SU-DHL-6 (cell line): Measurements from ENCODE around the gene CHL1.

Experiments used
- H2AFZ ChIP-seq: fragments of 200-600 bp; sonication (generic); 2 replicates; pipeline ENCODE4 v1.6.1; 2014; ENCODE audit warnings: low read depth, mild to moderate bottlenecking, moderate library complexity, mixed read lengths, antibody characterized with exemption, low read length; ENCODE audit not compliant: severe bottlenecking
- H3F3A ChIP-seq: fragments of 200-600 bp; shearing (Covaris generic); 2 replicates; pipeline ENCODE4 v1.6.0; 2016; ENCODE audit warnings: antibody characterized with exemption, mild to moderate bottlenecking; ENCODE audit not compliant: insufficient read depth
- H3K27ac ChIP-seq: fragments of 200-600 bp; sonication (generic); 2 replicates; pipeline ENCODE4 v1.5.1; 2016; ENCODE audit warnings: low read depth, mild to moderate bottlenecking, low read length, moderate library complexity, mixed read lengths
- H3K27me3 ChIP-seq: fragments of 200-600 bp; sonication (generic), shearing (Covaris generic); 2 replicates; pipeline ENCODE4 v1.6.0; 2014; ENCODE audit warnings: mild to moderate bottlenecking, low read length
- H3K36me3 ChIP-seq: fragments of 200-600 bp; sonication (generic); 2 replicates; pipeline ENCODE4 v1.6.1; 2014; ENCODE audit warnings: mild to moderate bottlenecking, low read length, mixed read lengths
- H3K4me2 ChIP-seq: fragments of 300-600, 200-600 bp; shearing (Covaris generic), sonication (generic); 2 replicates; pipeline ENCODE4 v1.6.0; 2014; ENCODE audit warnings: low read length, low read depth, mild to moderate bottlenecking; ENCODE audit not compliant: poor library complexity, severe bottlenecking
- H3K4me3 ChIP-seq: fragments of 200-600 bp; sonication (generic); 2 replicates; pipeline ENCODE4 v1.5.1; 2014; ENCODE audit warnings: antibody characterized with exemption, low read length, mild to moderate bottlenecking, mixed read lengths; ENCODE audit not compliant: insufficient read depth, poor library complexity, severe bottlenecking
- H3K79me2 ChIP-seq: fragments of 200-600 bp; sonication (generic); 2 replicates; pipeline ENCODE4 v1.6.1; 2014; ENCODE audit warnings: mild to moderate bottlenecking, low read length, moderate library complexity; ENCODE audit not compliant: insufficient read depth
- H3K9ac ChIP-seq: fragments of 200-600 bp; sonication (generic); 2 replicates; pipeline ENCODE4 v1.7.0; 2014; ENCODE audit warnings: mild to moderate bottlenecking, low read length
- H3K9me2 ChIP-seq: fragments of 200-600 bp; sonication (generic); replicated peaks from 2 replicates; pipeline ENCODE4 v1.6.1; 2014; ENCODE audit warnings: low read length; ENCODE audit not compliant: insufficient read depth
- H3K9me3 ChIP-seq: fragments of 200-600 bp; sonication (generic); 2 replicates; pipeline ENCODE4 v1.6.1; 2014; ENCODE audit warnings: low read length, mixed read lengths; ENCODE audit not compliant: insufficient read depth
- H4K20me1 ChIP-seq: fragments of 200-600 bp; sonication (generic); 2 replicates; pipeline ENCODE4 v1.6.1; 2014; ENCODE audit warnings: low read depth, mild to moderate bottlenecking, antibody characterized with exemption, low read length, moderate library complexity, mixed read lengths
- CTCF ChIP-seq: fragments of 200-600 bp; sonication (generic); IDR thresholded peaks from one replicate; pipeline ENCODE4 v1.5.1; 2017; ENCODE audit warnings: antibody characterized with exemption, mild to moderate bottlenecking, low read length, moderate library complexity; ENCODE audit not compliant: insufficient read depth, poor library complexity, severe bottlenecking
- EZH2phosphoT487 ChIP-seq: fragments of 200-600 bp; sonication (generic), shearing (Covaris generic); conservative IDR thresholded peaks from 2 replicates; pipeline ENCODE4 v1.6.1; 2018; ENCODE audit warnings: mild to moderate bottlenecking, antibody characterized with exemption, low read length, moderate library complexity, mixed read lengths

The CHL1 gene

DNA sequence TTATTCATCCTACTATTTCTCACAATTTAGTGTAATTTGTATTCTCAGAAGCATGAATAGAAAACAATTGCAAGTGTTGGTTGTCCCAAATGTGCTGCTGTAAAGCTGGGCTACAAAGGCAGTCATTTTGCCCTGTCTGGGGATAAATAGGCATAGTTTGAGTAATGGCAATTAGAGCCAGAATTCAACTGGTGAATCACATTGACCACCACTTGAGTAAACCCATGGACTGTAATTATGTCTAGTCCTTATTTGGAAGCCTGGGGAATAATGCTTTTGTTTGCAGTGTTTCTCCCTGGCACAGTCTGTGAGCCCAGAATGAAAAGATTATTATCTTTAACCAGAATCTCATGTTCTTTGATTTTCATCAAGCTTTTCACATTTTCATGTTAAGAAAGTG is 30.5 kb upstream of the CHL1 start:
- H3K9me3 ChIP-seq = no peaks in the 10 kb centered on the region
- TF ChIP-seq EZH2phosphoT487 = no peak
- TF ChIP-seq CTCF = no peak
- no peaks in the 10 kb centered on the region for H3K79me2 ChIP-seq
- no peaks in the 10 kb centered on the region for H4K20me1 ChIP-seq
- no peaks in the 10 kb centered on the region for H3K27me3 ChIP-seq
- no peak overlapping the region for H2AFZ ChIP-seq
- H3K9ac ChIP-seq = no peak overlapping the region
- H3K9me2 ChIP-seq = no peaks in the 10 kb centered on the region
- no peak overlapping the region for H3K4me2 ChIP-seq
- H3F3A ChIP-seq = no peaks in the 10 kb centered on the region
- H3K4me3 ChIP-seq = no peak overlapping the region
- H3K27ac ChIP-seq = no peak overlapping the region
- H3K36me3 ChIP-seq = no peaks in the 10 kb centered on the region

DNA sequence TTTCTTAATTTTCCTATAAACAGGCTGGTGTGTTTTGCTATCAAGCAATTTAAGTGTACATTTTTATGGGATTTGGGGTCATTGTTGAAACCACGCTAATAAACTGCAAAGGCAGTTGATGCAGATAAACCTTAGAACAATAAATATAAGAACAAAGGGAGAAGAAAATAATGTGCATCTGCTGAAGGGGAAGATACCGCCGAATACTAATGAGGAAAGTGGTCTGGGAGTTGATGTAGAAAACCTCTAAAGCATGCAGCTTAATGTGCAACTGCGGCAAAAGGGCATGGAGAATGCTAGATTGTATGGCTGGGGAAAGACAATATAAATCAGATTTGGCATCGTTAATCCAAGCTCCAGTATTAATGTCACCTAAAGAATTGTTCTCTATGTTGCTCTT is 29.8 kb upstream of the CHL1 start:
- H3K4me3 ChIP-seq = no peak overlapping the region
- H3K9me3 ChIP-seq = no peaks in the 10 kb centered on the region
- no peaks in the 10 kb centered on the region for H3K79me2 ChIP-seq
- H3K27ac ChIP-seq = no peak overlapping the region
- H2AFZ ChIP-seq = no peak overlapping the region
- no peak overlapping the region for H3K9ac ChIP-seq
- H3K4me2 ChIP-seq = no peak overlapping the region
- H4K20me1 ChIP-seq = no peaks in the 10 kb centered on the region
- H3K36me3 ChIP-seq = no peaks in the 10 kb centered on the region
- no peaks in the 10 kb centered on the region for H3F3A ChIP-seq
- H3K27me3 ChIP-seq = no peaks in the 10 kb centered on the region
- H3K9me2 ChIP-seq = no peaks in the 10 kb centered on the region
- no peak for TF ChIP-seq EZH2phosphoT487
- TF ChIP-seq CTCF = no peak

GRCh38 chr3:173886-174285 is 22.7 kb upstream of the CHL1 start:
- H2AFZ ChIP-seq = no peak overlapping the region
- no peaks in the 10 kb centered on the region for H3K36me3 ChIP-seq
- H3K9ac ChIP-seq = no peak overlapping the region
- H3K79me2 ChIP-seq = no peaks in the 10 kb centered on the region
- H3K9me2 ChIP-seq = no peaks in the 10 kb centered on the region
- H4K20me1 ChIP-seq = no peaks in the 10 kb centered on the region
- no peak overlapping the region for H3K4me3 ChIP-seq
- H3F3A ChIP-seq = no peaks in the 10 kb centered on the region
- no peaks in the 10 kb centered on the region for H3K27me3 ChIP-seq
- no peak for TF ChIP-seq CTCF
- no peak for TF ChIP-seq EZH2phosphoT487
- no peak overlapping the region for H3K27ac ChIP-seq
- no peaks in the 10 kb centered on the region for H3K9me3 ChIP-seq
- no peak overlapping the region for H3K4me2 ChIP-seq

GRCh38 chr3:184976-185375 is 11.6 kb upstream of the CHL1 start:
- no peaks in the 10 kb centered on the region for H3K79me2 ChIP-seq
- H2AFZ ChIP-seq = no peak overlapping the region
- no peaks in the 10 kb centered on the region for H3K36me3 ChIP-seq
- H3K9me3 ChIP-seq = no peaks in the 10 kb centered on the region
- H3K4me2 ChIP-seq = no peak overlapping the region
- no peaks in the 10 kb centered on the region for H3K27me3 ChIP-seq
- H3F3A ChIP-seq = no peaks in the 10 kb centered on the region
- H3K9me2 ChIP-seq = no peaks in the 10 kb centered on the region
- no peaks in the 10 kb centered on the region for H4K20me1 ChIP-seq
- H3K9ac ChIP-seq = no peak overlapping the region
- no peak overlapping the region for H3K4me3 ChIP-seq
- TF ChIP-seq EZH2phosphoT487 = no peak
- TF ChIP-seq CTCF = no peak
- H3K27ac ChIP-seq = no peak overlapping the region
